GM10266 (cell line): ENCODE results near the gene SALL1.

ENCODE experiments used
- DNase-seq: peaks from one replicate; pipeline ENCODE4 v3.0.0; 2012; ENCODE audit errors: extremely low spot score
- TF ChIP-seq, protein P1 (sequence below): IDR thresholded peaks from 2 replicates; pipeline ENCODE4 v1.5.1; 2012; ENCODE audit warnings: mild to moderate bottlenecking, low read depth; ENCODE audit not compliant: control insufficient read depth, insufficient read depth; ENCODE audit errors: missing control alignments

The SALL1 gene

DNA sequence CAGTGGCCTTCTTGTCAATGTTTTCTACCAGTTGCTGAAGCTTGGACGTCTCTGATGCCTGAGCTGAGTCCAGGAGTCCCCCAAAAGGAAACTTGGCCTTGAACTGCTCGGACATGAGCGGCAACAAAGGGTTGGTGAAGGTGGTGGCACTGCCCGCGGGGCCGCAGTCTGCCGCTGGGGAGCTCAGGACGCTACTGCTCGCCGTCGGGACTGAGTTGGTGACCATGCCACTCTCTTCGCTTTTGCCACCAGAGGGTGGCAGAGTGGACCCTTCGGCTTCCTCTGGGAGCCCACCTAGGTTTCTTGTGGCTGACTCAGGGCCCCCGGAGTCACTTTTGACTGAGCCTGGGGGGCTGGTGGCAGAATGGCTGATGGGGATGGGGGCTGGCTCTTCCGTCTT lies 11.0 kb downstream of the SALL1 start:
- no peak for DNase-seq
- TF ChIP-seq, protein P1, sequence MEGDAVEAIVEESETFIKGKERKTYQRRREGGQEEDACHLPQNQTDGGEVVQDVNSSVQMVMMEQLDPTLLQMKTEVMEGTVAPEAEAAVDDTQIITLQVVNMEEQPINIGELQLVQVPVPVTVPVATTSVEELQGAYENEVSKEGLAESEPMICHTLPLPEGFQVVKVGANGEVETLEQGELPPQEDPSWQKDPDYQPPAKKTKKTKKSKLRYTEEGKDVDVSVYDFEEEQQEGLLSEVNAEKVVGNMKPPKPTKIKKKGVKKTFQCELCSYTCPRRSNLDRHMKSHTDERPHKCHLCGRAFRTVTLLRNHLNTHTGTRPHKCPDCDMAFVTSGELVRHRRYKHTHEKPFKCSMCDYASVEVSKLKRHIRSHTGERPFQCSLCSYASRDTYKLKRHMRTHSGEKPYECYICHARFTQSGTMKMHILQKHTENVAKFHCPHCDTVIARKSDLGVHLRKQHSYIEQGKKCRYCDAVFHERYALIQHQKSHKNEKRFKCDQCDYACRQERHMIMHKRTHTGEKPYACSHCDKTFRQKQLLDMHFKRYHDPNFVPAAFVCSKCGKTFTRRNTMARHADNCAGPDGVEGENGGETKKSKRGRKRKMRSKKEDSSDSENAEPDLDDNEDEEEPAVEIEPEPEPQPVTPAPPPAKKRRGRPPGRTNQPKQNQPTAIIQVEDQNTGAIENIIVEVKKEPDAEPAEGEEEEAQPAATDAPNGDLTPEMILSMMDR, result no peak

DNA sequence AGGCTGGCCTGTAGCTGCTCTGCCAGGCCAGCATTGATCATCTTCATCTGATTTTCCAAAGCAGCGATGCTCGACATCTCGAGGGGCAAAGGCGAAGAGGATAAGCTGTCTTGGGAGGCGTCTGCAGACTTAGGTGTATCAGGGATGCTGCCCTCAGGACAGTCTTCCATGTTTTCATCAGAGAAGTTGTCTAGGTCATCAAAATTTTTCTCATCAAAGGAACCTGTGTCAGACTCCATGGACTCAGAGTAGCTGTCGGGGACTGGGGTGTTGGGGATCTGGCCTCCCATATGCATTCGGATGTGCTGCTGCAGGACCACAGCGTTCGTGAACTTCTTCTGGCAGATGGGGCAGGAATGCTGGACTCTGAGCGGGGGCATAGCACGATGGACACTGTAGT lies 11.5 kb downstream of the SALL1 start:
- TF ChIP-seq, protein P1, result no peak
- DNase-seq, result no peak

DNA sequence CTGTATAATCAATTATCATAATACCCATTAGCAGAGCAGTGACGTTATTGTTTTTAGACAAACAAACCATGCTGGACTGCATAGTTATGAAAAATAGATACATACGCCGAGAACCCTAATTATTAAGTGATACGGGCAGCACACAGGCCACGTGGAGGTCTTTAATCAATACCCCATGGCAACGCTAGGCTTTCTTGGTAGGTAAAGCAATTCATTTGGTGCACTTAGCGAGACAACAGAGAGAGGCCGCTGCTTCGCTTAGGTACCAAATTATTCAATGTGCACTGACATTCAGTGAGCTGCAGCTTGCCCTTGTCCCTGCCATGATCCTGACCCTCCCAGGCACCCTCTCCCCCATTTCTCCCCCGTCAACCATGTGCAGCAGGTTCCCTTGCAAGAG lies 12.9 kb downstream of the SALL1 start:
- TF ChIP-seq, protein P1, result no peak
- no peak for DNase-seq

DNA sequence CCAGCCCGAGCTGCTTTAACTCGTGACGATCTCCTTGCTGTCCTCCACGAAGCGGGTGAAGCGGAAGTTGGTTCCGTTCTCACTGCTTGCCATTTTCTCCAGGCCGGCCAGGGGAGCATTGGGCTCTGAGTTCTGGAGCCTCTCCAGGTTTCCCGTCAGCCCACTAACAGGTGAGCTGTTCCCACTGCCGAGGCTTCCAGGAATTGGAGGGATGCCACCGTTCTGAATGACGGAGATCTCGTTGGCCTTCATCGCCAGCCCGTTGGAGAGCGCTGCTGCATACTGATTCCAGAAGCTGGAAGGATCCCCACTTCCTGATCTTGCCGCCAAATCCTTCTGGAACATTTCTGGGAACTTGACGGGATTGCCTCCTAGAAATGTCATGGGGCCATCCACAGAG lies 14.0 kb downstream of the SALL1 start:
- no peak for DNase-seq
- TF ChIP-seq, protein P1, result no peak

DNA sequence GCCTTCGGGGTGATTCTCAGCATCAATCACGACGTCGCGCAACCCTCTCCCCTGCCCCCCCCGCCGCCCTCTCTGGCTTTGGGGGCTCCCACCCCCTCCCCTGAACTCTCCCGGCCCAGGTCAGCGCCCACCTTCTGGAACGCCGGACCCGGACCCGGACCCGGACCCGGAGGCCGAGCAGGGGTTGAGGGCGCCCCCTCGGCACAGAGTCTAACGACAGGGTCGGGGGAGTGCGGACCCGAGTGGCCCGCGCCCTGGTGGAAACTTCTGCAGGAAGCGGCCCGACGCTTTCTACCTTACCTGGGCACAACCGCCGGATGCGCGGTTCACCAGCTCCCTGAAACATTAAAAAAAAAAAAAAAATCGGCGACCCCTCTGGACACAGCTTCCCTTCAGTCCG lies 16.2 kb downstream of the SALL1 start:
- DNase-seq, result no peak
- TF ChIP-seq, protein P1, result no peak

DNA sequence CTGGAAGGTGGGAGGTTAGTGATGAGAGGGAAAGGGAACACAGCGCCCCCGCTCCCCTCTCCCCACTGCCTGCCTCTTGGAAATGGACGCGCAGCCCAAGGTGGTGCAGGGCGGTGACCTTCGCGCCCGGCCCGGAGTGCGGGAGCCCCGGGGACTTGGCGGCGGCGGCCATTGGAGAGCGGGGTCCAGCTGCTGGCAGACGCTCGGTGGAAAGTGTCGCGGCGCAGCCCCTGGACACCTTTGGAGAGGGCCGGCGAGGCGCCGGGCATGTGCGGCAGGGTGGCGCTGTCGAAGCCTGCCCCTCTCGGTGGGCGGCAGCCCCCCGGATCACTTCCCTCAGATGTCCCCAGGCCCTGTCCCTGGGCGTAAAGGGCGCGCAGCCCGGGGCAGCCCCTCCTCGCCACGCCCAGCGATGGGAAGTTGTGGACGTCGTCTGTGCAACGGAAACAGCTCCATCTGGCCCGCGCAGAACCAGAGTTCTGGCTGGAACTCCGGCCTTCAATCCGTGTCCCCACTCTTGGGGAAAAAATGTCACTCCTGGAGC lies 16.7 kb downstream of the SALL1 start:
- no peak for DNase-seq
- TF ChIP-seq, protein P1, result no peak

DNA sequence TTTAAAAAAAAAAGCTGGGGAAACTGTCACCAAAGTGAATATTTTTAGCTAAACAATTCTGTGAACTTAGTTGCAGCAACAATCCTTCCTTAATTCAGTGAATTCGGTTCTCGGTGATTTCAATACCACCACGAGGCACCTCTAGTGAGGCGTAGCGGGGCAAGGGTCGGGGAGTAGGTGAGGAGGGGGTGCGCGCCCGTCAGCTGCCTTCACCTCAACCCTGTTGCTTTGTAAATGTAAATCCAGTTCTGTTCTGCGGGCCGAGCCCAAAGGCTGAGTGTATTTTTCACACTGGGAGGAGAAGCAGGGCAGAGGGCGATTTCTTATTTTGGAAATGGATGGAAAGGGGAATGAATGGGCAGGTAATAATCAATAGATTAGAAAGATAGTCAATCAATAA lies 17.4 kb downstream of the SALL1 start:
- DNase-seq, result no peak

More for the DNA sequence above, 17.4 kb downstream of the SALL1 start:
- TF ChIP-seq, protein P1, result no peak
